ENCODE data around the gene AGBL3.
"Not testable (repeated sequence)": the region's sequence is repeated elsewhere in the genome, so short reads cannot be mapped to it uniquely, and the experiment has no call there.

The AGBL3 gene

DNA sequence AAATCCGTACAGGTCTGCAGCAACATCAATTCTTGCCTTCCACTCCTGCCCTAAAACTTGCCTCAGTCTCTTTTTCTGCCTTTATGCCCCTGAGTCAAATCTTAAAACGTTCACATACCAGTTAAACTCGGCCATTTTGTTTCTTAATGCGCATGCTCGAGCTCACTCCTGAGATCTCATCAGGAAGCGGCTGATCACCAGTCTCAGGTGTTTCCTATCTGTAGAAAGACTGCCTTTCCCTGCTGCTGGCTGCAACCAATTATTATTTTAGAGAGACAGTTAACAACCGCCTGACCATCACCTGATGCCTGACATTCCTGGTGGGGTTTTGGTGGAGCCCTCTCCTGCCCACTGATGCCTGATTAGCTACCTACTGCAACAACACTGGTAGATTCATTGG lies 91.3 kb downstream of the AGBL3 start:
- DNase-seq (ENCODE audit: low read depth) = no peak

DNA sequence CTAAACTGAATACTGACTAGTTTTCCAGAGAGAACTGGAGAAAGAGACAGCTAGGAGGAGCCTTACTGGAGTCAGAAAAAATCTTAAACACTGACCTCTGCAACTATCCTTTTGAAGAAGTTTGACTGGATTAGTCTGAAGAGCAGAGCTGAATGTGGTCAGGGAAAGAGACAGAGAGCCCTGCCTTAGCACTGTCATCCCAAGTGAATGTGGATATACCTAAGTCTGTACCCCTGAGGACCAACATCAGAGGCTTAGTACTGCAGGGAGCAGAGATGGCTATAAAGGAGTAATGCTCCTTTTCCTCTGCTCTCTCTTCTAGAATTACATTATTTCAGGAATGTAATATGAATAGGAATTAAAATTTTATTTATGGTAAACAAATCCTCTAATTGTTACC lies 91.7 kb downstream of the AGBL3 start:
- DNase-seq (ENCODE audit: low read depth) = no peak

DNA sequence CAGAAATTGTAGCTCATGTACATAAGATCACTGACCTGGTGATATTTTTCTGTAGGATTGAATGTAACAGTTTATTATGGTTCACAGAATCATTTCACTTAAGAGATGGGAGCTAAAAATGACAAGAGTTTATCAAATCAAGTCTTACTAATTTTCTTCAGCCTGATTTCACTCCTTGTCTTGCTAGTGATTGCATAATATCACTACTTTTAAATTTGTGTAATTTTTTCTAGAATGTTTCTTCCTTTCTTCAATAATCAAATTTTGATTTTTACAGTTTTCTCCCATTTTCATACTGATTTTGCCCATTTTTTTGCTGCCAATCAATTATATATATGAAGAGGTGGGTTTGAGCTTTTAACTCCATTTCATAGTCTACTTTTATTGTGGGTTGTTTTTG lies 92.8 kb downstream of the AGBL3 start:
- DNase-seq (ENCODE audit: low read depth) = no peak

DNA sequence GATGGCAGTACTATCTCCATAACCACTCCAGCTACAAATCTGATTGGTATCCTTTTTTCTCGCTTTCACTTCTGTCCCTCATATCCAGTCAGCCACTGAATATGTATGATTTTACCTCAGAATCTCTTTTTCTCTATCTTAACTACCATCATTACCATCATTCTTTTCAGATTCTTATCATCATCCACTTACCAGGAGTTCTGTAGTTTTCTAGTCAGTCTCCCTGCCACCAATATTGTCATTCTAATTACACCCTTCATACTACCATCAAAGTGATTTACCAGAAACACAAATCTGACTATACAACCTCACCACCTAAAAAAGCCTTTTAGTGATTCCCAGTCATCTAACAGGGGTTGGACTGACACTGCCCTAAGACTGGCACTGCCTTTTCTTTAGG lies 96.7 kb downstream of the AGBL3 start:
- DNase-seq (ENCODE audit: low read depth) = no peak

DNA sequence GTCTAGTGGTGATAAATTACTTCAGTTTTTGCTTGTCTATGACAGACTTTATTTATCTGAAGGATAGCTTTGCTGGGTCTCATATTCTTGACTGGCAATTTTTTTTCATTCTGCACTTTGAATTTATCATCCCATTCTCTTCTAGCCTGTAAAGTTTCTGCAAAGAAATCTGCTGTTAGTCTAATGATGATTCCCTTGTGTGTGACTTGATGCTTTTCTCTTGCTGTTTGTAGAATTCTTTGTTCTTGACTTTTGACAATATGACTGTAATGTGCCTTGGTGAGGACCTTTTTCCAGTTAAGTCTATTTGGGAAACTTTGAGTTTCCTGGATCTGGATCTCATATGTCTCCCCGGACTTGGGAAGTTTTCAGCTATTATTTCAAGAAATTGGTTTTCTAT lies 102.3 kb downstream of the AGBL3 start:
- DNase-seq (ENCODE audit: low read depth) = no peak

DNA sequence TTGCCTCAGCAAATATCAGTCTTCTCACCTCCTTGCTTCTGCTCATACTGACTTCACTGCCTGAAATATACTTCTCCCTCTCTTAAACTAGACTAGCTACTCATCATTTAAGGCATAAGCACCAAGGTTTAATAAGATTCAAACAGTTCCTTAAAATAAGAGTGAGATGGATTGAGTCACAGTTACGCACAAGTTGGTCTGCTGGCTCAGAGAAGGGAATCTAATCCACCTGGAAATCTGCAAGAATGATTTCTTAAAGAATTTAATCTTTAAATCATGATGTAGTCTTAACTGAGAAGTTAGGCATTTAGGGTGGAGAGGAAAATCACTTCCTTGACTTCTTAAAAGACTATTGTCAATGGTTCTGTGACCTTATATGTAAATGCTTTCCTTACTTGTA lies 105.4 kb downstream of the AGBL3 start:
- no peak for DNase-seq (ENCODE audit: low read depth)

DNA sequence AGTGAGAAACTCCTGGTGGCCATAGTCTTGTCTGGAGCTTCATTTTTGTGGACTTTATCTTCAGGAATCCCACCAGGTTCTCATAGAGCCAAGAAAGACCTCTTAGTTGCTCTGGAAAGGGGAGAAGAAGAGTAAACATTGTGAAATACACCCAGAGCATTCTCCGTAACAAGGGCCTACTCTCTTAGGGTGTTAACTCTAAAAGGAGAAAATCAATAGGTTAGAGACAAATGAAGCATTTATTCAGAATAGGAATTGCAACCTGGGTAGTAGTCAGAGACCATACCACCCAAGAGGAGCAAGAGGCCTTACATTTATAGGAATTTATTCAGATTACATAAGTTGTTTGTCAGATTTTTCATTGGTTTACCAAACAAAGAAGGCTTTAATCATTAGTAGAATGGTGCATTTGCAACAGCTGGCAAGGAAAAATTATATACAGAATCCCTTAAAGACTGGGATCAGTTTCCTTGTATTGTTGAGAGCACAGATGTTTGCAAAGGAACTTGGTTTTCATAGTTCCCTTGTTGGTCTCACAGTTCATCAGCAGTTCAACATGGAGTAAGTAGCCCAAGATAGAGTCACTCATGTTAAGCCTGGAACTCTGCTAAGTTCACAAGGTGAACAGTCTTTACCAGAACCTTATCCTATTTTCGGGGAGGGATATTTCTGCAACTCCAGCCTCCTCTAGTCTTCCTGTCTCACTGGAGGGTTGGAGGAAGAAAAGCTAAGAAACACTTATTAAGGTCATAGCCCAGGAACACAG lies 108.3 kb downstream of the AGBL3 start:
- DNase-seq (ENCODE audit: low read depth) = no peak

DNA sequence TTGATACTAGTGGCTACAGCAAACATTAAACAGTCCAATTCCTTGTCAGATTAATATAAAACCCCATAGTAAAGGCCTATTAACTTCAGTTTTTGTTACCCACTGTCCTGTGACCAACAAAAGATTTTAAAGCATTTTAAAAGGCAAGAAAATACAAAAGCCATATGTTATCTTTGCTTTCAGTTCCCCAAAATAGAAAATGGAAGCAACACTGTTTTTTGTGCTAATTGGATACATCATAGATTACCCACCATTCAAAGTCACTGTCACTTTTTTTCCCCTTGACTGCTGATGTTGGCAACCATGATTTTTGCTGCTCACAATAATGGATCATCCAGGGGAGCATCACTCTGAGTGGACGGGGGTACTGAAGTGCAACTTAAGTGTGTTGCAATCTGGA lies 109.1 kb downstream of the AGBL3 start:
- DNase-seq (ENCODE audit: low read depth) = no peak

DNA sequence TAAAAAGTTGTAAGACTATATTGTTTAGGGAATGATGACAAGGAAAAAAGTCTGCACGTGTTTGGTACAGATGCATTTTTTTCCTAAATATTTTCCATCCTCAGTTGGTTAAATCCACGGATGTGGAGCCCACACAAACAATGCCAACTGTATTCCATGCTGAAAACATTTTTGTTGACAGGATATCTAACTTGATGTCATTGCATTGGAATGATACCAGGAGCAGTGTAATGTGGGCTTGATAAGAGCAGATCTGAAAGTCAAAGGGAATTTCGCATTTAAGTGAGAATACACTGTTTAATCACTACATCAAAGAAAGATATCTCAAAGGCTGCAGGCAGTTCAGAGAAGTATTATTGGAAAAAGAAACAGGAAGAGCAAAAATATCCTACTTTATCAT lies 112.1 kb downstream of the AGBL3 start:
- no peak for DNase-seq (ENCODE audit: low read depth)

DNA sequence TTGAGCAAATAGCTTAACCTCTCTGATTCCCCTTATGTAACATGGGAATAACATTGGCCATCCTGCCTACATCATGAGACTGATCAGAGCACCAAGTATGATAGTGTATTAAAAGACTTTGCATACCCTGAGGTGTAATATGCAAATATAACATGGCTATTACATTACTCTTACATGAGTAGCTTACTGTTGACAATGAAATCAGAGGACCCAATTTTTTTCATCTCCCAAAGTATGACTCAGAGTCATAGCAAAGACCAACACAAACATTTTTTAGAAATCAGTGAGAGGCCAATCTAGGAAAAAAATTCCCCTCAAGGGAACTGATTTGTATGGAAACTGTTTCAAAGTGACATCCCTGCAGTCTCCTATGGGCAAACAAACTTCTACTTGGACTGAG lies 114.5 kb downstream of the AGBL3 start:
- DNase-seq (ENCODE audit: low read depth) = no peak

DNA sequence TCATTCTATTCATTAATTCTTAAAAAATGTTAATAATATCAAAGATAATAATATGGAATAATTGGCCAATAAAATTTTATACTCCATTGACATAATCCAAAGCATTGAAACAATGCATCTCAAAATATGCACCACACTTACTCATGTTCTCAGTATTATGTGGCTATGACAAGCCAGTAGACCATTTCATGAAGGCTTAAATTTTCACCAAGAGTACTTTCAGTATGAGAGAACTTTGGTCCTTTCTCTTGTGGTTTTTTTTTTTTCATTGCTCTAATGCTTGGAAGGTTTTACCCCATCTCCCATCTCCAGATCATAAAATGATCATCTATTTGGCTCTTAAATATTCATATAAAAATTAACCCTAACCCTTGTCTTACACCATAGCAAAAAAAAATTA lies 116.1 kb downstream of the AGBL3 start:
- no peak for DNase-seq (ENCODE audit: low read depth)

DNA sequence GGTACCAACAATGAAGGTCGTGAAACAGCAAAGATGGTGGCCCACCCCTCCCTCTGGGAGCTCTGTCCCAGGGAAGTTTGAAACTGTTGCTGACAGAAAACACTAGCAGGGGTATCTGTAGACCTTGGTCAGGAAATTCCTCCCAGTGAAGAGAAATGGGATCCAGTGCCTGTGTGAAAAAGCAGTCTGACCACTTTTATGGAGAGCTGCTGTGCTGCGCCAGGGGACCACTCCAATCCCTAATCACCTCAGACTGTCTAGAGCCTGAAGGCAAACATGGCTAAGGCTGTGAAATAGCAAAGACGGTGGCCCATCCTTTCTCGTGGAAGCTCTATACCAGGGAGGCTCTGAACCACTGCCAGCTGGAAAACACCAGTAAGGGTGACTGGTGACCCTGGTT lies 123.3 kb downstream of the AGBL3 start:
- DNase-seq (ENCODE audit: low read depth) = no peak

DNA sequence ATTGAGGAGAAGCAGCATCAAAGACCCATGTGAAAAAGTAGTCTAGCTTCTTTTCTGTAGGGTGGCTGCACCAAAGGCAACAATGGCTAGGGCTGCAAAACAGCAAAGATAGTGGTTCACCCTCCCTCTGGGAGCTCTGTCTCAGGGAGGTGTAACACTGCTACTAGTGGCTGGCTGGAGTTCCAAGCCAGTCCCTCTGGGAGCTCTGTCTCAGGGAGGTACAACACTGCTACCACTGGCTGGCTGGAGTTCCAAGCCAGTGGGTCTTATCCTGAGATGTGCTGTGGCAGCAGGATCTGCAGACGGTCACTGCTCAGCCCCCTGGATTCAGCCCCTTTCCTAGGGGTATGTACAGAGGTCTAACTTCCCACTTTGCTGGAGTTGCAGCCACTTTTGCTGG lies 123.7 kb downstream of the AGBL3 start:
- no peak for DNase-seq (ENCODE audit: low read depth)

DNA sequence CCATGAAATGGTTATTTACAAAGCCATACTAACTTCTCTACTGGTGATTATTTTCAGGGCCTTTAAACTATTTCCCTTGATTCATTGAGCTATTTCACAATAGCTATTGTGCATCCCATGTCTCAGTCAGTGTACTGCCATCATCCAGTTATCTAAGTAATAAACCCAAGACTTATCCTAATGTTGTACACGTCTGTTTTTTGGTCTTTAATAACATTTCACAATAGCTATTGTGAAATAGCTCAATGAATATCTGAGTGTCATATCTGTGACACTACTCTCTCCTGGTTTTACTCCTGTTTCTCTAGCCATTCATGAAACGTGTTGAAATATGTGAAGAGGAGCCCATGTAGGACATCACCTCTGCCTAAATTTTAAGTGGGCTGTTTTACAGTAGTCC lies 125.1 kb downstream of the AGBL3 start:
- no peak for DNase-seq (ENCODE audit: low read depth)

DNA sequence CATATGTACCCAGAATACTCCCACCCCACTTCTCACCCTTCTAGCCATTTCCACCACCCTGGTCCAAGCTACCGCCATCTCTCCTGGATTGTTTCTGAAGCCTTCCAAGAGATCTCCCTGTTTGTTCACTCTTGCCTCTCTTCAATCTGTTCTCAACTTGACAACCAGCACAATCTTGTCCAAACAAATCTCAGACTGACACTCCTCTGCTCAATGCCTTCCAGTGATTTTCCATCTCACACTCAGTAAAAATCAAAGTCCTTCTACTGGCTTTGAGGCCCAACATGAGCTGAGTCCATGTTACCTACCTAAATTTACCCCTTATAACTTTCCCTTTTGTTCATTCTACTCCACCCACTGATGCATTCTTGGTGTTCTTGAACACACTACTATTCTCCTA lies 128.3 kb downstream of the AGBL3 start:
- DNase-seq (ENCODE audit: low read depth) = no peak

DNA sequence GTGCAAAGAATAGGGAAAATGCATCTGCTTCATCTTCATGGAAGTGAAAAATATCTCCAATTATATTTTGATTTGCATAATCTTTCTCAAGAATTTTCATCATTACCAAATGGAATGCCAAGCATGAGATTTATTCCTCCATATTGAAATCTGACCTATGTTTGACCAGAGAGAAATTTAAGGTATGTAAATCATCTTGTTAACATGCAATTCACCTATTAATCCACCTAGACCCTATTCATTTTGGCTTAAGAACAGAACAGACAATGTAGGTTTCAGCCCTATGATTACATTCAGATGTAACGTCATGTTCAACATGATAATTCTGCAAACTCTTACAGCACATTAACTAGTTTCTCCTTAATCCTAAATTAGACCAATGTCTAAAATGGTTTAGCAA lies 130.8 kb downstream of the AGBL3 start:
- DNase-seq (ENCODE audit: low read depth) = no peak

DNA sequence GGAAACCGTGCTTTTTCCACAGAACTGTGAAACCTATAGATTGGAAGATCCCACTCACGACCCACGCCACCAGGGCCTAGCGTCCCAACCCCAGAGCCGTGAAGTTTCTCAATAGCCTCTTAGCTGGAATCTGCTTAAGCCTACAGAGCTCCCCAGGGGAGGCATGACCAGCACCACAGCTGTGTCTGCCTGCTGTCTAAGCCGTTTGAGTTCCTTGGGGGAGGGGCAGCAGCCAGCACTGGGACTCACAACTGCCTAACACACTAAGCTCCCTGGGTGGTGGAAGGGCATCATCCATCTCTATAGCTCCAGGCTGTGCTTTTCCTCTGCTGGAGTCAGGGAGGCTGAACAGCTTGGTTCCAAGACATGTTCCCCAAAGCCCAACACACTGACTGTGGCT lies 135.6 kb downstream of the AGBL3 start:
- no peak for DNase-seq (ENCODE audit: low read depth)

DNA sequence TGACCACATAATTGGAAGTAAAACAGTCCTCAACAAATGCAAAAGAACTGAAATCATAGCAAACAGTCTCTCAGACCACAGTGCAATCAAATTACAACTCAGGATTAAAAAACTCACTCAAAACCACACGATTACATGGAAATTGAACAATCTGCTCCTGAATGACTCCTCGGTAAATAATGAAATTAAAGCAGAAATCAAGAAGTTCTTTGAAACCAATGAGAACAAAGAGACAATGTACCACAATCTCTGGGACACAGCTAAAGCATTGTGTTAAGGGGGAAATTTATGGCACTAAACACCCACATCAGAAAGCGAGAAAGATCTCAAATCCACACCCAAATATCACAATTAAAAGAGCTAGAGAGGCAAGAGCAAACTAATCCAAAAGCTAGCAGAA lies 138.3 kb downstream of the AGBL3 start:
- DNase-seq (ENCODE audit: low read depth) = not testable (repeated sequence)

DNA sequence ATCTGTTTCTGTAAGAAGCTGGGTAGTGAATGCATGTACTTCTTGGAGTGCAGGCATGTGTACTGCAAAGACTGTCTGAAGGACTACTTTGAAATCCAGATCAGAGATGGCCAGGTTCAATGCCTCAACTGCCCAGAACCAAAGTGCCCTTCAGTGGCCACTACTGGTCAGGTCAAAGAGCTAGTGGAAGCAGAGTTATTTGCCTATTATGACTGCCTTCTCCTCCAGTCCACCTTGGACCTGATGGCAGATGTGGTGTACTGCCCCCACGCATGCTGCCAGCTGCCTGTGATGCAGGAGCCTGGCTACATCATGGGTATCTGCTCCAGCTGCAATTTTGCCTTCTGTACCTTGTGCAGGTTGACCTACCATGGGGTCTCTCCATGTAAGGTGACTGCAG lies 142.6 kb downstream of the AGBL3 start:
- DNase-seq (ENCODE audit: low read depth) = no peak

DNA sequence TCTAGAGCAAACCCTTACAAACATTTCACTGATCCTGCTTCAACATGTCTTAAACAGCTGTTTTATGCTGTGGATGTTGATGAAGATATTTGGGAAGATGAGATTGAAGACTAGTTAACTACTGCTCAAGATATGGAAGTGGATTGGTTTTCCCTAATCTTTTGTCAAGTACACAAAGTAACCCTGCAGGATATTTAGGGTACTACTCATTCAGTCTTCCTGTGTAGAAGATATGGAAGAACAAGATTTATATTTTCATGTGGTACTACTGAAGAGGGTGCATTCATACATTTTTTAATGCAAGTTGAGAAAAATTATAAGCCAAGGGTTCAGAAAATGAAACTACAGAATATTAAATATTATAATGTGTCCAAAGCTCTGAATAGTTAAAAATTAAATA lies 143.3 kb downstream of the AGBL3 start:
- no peak for DNase-seq (ENCODE audit: low read depth)

DNA sequence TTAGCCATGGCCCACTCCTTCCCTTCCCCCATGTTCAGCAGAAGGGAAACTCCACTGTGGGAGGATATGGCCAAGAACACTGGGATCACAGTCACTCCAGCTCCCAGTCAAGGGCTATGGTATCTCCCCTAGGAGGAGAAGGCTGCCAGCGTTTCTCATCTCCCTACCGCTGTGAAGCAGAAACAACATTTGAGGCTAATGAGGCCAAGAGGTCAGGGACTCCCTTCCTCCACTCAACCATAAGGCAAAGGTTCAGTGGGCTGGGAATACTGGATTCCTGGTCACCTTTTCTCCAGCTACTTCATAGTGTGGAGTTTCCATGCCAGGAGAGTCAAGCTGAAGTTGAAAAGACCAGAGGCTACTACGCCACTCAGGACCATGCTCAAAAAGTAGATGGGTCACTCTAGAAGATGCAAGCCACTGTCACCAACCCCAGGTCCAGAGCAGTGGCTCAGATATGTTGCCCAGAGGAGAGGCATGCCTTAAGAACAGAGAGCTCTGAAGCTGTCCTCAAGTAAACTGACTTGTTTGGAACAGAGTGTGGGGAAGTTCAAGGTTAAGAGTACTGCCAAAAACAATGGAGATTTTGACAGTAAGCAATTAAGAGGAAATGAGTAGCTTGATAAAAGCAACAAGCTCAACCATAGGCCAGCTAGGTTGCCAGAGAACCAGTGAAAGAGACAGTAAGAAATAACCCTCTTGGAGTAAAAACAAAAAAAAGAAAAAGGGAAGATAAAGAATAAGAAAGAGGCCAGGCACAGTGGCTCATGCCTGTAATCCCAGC lies 157.8 kb downstream of the AGBL3 start:
- DNase-seq (ENCODE audit: low read depth) = no peak

DNA sequence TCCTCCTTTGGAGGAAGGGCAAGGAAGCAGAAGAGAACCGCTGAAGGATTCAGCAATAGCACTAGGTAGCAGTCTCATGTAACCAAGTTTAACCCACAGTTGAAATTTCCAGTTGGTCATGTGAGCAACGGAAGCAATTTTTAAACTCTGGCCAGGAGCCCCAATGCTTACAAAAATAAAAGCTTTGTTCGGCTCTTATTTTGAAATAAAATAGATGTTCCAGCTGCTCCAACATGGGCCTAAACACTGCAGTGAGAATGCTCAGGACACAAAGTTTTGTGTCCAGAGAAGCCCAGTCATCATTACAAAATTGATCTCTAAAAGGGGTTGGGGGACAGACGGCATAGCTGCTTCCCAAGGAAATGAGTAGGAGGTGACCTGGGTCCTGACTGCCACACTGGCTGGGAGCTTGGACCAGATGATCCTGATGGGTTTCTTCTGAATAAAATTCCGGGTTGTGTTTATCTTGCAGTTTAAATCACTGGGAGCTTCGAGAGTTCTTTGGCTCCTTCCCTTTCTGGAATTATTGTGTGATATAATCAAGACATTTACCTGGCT lies 161.1 kb downstream of the AGBL3 start:
- DNase-seq (ENCODE audit: low read depth) = no peak

DNA sequence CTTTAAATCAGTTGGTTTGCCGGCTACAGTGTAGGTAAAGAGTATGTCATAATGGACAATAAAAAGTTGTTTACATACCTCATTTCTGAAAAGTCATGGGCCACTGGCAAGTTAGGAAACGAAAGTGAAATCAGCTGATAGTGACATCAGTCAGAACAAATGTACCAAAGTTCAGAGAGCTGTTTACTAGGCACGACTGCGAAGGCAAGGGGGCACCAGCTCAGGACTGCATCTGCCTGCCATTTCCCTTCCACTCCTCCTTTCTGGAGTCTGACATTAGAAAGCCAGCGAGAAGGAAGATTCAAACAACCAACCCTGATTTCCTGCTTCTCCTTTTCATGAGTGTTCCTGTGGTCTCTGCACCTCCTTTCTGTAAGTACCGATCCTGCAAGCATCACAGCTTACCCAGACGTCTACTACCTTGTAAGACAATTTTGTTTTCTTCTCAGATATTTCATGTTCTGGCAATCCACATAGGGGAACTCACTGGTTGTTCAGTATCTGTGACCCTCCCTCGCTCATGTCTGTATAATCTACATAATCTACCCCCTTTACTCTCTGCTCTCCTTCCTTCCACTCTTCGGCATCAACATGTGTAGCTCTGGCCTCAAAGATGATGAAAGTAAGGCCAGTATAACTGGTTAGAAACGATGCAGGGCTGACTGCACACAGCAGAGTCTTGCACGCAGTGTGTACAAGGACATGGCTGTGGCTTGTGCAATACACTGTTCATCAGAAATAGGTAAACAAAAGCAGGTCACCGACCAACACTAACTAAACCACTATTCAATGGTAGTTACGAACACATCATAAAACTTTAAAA lies 161.8 kb downstream of the AGBL3 start, which contains the start of gene TMEM140:
TSS of gene TMEM140 (plus strand) at position 174 of the 823 bp plus-strand sequence. CDS start 16,370 bp downstream, outside the sequence.
- DNase-seq (ENCODE audit: low read depth) = no peak

Data from HS-5 (cell line).